NCI-H2227 (cell line): Measurements from ENCODE around the gene VEPH1.

Experiments
- DNase-seq: peaks from one replicate; lab custom pipeline; 2025; ENCODE audit not compliant: unreplicated experiment; lab: John Stamatoyannopoulos, UW

The VEPH1 gene

DNA sequence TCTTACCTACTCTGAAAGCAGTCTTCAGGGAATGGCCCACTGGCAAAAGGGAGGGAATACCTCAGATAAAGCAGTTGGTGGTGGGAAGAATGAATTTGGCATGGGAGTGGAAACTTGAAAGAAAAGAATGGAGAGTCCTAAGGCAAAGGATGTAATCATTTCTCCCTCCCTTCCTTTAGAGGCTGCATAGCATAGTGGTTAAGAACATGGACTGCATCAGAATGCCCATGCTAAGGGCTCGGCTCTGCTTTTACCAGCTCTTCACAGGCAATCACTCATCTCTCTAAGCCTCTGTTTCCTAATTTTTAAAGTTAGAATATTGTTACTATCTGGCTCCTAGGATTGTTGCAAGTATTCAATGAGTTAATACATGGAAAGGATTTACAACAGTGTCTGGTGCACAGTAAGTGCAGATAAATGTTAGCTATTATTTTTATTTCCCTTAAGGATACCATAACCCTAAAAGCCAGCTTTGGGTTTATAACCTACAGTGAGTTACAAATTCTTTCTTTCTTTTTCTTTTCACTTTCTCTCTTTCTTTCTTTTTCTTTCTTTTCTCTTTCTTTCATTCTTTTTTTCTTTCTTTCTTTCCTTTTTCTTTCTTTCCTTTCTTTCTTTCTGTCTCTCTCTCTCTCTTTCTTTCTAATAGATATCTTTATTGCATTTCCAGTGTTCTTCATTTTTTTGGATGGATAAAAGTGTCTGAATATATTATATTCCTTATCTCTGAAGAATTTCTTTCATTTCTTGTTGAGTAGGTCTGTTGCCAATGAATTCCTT lies 23.6 kb downstream of the VEPH1 start:
- DNase-seq = no peak

DNA sequence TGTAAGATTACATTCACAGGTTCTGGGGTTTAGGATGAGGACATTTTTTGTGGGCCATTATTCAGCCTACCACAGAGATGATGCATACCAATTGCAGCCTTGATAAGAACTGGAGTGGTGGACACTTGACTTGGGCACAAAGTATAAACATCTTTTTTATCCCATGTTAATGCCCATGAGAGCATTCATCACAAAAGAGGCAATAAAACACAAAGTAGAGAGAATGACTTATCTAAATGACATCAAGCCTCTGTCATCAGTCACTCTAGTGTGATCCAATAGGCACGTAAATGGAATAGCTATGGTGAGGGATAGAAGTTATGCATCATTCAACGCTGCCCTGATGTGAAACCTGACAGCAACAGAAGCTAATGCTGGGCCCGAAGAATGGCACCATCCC lies 25.8 kb downstream of the VEPH1 start:
- no peak for DNase-seq

DNA sequence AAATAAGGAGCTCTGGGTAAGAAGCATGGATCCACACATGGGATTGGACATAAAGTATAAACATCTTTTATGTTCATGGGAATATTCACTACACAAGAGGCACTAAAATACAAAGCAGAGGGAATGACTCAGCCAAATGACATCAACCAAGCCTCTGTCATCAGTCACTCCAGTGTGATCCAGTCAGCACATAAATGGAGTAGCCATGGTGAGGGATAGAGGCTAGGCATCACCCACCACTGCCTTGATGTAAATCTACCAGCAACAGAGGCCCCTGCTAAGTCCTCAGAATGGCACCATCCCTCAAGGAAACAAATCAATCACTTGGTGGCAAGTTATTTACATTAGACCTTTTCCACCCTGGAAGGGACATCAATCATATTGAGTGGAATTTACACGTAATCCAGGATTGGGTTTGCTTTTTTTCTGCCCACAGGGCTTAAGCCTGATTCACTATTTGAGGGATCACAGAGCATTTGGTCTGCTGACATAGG lies 27.2 kb downstream of the VEPH1 start:
- no peak for DNase-seq

DNA sequence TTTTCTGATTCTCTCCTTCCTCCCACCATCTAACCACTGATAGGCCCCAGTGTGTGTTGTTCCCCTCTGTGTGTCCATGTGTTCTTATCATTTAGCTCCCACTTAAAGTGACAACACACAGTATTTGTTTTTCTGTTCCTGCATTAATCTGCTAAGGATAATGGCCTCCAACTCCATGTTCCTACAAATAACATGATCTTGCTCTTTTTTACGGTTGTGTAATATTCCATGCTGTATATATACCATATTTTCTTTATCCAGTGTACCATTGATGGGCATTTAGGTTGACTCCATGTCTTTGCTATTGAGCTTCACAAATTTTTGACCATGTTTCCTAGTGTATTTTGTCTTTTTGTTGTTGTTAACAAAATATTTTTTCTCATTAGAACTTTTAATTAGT lies 30.6 kb downstream of the VEPH1 start:
- no peak for DNase-seq

DNA sequence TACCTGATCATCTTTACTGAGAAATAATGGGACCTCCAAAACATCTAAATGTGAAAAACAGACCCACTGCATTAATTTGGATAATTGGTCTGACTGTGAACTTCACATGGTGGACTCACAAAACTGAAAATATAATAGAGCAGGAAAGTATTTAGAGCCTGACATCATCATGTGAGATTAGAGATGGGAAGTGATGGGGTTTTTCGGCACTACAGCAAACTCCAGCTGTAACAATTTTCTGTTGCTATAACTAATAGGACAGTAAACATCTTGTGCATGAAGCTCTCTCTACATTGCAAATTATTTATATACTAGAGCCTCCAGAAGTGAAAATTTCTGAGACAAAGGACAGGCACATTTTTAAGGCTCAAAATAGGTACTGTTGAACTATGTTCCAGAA lies 32.2 kb downstream of the VEPH1 start:
- no peak for DNase-seq

DNA sequence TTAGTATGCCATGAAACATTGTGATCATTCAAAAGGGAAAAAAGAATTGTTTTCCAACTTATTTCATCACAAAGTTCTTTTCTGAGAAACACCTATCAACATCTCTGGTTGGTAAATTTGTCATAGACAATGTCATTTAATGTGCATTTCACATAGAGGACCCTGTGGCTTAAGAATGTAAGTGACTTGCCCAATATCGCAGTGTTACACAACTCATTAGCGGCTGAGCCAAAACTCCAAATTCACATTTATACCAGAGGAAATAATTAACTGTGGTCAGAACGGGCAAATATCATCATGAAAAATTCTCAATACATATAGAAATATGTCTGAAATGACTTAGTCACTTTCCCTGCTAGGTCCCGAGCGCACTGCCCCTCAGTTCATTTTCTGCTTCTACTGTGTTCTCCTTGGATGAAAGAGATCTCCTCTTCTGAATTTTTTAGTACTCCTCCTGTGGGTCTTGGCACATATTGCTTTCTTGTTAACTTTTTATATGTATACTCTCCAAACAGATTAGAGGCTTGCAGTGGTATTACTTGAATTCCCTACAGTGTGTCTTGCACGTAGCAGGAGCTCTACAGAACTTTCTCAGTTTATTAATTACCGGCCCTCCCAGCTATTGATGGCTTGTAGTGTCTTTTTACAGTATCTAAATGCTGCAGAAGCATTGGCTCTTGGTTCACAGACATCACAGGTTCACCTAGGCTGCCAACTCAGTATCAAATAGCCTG lies 33.5 kb downstream of the VEPH1 start:
- no peak for DNase-seq

DNA sequence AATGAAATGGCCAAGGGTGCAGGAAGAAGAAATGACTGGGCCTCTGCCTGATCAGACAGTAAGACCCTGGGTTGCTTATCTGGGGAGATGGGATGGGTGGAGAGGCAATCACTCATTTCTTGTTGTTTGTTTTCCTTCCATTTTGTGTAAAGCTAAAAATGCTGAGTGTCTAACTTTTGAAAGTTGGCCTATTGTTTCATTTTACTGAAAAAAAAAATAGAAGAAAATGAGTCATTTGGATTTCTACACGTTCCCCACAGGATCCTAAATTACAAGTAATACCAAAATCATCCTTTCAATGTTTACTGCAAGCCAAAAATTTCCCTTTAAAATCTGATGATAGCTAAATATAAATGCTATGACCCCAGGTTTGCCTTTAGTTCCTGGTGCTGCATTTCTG lies 36.0 kb downstream of the VEPH1 start:
- DNase-seq = no peak

DNA sequence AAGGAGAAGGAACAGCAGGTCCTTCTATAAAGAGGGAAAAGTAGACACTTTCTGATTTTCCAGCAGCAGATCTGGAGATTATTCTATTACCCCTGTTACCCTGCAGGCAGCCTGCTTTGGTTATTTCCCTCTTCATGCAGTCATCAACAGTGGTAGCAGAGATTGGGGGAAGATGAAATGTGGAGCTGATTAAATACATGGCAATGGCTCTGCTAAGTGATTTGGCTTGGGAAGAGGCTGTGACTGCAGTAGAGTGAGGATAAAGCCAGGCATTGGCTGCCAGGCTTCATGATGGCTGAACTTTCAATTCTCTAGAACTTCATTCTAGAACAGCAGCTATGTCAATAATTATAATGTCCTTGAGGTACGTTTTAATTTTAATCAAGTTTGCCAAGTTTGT lies 37.5 kb downstream of the VEPH1 start:
- DNase-seq = no peak

DNA sequence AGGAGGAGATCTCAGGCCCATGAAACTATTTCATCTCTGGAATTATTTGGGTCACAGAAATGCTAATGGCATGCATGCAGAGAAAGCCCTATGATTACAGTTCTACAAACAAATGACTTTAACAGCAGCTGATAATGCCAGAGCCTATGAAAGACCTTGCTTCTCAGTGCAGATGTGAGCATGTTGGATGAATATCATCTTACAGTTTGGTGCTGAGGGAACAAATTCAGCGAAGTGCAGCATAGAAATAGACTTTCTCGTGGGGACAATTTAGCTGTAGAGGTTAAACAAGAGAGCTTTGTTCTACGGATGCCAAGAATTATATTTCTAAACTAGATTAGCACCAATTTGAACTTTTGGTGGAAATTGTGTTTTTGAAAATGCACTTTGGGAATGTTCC lies 38.9 kb downstream of the VEPH1 start:
- no peak for DNase-seq

DNA sequence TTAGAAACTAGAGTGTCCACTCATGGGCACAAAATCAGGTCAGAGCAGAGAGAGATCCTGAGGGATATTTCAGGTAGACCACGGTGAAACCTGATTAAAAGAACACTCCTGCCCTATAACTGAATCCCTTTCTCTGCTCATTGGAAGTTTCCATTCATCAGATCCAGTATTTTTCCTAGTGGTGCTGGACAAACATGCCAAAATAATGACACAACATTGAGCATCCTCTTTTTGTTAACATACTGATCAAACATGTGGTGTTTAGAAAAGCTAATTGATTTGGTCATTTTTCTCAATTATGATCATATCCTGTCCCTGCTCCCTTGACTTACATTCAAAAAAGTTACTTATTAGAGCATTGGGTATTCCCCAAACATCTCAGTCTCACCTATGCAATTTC lies 39.4 kb downstream of the VEPH1 start:
- no peak for DNase-seq

DNA sequence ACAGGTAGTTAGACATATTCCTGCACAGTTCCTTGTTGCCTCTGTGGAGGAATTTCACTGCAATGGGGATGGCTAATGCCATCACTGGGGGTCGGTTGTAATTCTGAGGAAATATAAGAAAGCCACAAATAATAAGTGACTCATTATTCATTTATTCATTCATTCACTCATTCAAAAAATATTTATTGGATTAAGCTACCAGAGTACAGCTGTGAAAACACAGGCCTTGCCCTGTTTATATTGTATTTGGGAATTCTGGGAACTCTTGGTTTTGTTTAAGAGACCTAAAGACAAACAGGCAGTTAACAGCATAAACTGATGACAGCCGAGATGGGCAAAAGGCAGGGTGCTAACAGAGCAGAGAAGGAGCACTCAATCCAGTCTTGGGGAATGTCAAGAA lies 43.0 kb downstream of the VEPH1 start:
- DNase-seq = no peak

DNA sequence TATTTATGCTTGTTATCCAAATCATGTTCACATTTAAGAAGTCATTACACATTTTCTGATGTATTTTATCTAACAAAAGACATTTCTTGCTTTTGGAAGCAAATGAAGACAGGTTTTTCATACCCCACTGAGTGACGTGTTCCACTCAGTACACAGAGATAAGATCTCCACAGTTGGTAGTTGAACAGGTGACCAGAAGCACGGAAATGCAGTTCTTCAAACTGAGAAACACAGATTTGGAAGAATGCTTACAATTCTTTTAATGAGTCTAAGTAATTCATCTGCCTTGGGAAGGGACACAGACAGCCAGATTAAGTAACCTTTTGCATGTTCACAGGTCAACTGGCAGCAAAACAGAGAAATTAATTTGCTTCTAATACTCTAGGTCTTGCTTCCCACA lies 43.5 kb downstream of the VEPH1 start:
- DNase-seq = no peak

DNA sequence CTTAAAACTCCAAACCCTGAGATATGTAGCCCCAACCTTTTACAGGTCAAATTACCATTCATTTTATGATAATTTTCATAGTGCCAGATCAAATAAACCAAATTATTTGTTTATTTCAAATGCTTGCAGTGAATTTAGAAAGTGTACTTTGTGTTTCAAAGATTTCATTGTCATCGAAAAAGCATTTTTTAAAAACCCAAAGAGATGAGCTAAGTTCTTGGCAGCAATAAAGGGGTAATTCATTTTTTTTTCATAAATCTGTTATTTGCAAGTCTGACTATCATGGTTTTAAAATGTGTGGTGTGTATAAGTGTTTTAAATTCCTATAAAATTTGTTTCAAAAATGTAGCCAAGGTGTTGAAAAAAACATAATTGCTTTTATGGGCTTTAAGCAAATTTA lies 49.4 kb downstream of the VEPH1 start:
- DNase-seq = no peak

DNA sequence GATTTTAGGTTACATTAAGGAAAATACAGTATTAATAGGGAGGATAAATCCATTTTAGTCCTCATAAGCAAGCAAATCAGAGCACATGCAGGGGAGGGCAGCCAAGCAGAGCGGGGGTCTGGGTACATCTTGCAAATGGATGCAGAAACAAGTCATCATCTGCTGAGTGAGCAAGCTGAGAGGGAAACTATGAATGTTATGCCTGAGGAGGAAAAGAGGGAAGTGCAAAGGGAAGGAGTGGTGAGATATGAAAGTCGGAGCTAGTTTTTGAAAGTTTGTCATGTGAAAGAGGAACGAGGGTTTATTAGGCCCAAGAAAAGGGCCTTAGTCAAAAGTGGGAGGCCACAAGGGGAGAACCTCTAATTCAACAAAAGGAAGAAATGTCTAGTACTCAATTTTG lies 51.1 kb downstream of the VEPH1 start:
- DNase-seq = no peak

DNA sequence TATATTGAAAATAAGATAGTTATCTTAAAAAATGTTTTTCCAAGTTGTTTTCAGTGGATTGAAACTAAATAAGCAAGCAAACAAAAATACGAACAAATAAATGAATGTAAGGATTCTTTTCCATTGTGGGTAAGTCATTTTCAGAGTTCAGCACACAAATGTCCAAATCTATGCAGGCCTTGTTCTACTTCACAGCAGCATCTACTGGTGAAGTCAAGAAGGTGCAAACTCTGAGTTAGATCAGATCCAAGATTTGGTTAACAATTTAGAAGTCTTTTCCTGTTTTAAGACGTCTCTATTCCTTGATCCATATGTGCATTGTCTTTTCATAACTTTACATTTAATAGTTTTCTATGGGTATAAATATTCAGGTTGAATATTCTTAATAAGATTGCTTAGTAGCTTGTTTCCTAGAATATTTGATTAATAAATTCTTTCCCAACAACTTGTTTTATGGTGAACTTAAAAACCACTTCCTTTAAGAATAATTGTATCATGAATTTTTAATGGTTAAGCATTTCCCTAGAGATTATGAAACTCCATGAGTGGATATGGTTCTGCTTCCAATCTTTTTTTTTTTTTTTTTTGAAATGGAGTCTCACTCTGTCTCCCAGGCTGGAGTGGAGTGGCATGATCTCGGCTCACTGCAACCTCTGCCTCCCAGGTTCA lies 56.1 kb downstream of the VEPH1 start:
- no peak for DNase-seq

DNA sequence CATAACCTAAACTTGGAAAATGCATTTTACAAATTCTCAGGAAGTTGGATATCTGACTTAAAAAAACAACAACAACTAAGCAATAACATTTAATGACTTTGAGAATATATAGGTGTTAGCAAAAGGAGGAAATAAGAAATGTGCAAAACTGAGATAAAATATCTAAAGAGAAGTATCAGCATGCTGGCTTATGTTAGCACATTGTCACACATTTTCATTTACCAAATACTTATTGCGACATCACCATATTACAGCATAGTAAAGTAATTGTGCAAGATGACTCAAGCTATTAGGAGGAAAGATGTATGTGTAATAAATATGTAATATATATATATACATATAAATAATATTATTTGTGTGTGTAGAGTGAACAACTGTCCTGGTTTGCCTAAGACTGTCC lies 57.4 kb downstream of the VEPH1 start:
- no peak for DNase-seq

DNA sequence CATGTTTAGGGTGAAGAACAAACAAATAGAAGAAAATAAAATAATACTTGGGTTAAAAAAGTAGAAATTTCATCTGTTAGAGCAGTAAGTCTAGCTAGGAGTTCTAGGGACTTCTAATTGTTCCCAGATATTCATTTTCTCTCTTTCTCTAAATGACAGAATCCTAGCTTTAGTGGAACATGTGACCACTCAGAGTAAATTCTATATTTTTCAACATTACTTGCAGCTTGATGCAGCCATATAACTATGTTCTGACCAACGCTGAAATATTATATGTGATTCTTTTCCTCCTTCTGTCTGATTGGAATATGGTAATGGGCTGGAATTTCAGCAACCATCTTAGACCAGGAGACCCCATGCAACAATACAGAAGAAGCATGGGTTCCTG lies 58.4 kb downstream of the VEPH1 start:
- no peak for DNase-seq

DNA sequence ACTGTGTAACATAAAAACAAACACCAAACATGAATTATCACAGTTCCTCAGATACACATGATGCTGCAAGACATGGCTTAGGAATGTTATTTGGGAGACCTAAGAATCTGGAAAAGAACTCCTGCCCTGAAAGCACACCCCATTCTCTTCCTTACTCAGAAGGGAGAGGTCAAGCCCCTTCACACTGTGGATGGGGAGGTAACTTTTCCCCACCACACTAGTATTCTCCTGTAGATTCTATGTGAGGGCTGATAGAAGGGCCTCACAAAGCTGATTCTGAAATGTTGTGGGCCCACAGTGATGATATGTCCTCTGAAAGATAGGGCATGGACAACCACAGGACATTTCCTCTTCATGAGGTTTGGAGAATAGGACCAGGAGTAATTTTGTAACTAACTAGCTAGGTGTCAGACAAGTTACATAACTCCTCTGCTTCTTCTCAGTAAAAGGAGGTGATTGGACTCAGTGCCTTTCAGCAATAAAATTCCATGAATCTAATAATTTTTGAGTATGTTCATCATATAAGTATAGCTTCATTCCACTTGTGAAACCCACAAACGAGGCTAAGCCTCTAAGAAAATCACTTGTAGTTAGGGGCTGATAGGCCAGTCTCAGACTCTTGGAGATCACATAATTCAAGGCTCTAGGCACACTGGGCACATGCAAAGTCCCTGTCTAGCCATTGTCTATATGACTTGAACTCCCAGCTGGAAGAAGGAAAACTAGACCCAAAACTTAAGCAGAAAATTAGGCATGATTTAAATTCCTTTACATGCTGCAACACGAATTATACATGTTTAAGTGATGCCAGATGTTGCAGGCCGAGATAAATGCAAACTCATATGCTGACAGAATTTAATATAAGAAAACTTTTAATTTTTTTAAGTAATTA lies 59.1 kb downstream of the VEPH1 start:
- no peak for DNase-seq

DNA sequence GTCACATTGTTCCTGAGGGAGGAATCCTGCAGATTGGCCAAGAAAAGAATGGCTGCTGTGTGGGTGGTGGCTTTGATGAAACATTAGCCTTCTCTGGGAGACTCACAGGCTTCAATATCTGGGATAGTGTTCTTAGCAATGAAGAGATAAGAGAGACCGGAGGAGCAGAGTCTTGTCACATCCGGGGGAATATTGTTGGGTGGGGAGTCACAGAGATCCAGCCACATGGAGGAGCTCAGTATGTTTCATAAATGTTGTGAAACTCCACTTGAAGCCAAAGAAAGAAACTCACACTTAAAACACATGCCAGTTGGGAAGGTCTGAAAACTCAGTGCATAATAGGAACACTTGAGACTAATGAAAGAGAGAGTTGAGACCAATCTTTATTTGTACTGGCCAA lies 60.5 kb downstream of the VEPH1 start:
- no peak for DNase-seq

DNA sequence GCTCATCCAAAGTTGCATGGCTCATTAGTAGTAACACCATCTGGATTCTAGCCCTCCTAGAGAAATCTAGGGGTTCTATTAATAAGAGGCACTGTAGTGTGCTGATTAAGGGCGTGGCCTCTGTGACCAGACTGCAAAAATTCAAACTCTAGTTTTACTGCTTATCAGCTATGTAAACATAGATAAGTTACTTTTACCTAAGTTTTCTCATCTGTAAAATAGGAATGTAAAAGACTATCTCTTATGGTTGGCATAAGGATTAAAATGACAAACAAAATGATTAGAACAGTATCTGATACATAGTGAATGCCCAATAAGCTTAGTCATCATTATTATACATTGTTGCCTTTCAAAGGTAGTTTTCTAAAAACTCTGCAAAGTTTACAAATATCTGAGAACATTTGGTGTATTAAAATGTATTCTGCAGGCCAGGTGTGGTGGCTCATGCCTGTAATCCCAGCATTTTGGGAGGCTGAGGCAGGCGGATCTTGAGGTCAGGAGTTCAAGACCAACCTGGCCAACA lies 62.1 kb downstream of the VEPH1 start:
- DNase-seq = no peak

DNA sequence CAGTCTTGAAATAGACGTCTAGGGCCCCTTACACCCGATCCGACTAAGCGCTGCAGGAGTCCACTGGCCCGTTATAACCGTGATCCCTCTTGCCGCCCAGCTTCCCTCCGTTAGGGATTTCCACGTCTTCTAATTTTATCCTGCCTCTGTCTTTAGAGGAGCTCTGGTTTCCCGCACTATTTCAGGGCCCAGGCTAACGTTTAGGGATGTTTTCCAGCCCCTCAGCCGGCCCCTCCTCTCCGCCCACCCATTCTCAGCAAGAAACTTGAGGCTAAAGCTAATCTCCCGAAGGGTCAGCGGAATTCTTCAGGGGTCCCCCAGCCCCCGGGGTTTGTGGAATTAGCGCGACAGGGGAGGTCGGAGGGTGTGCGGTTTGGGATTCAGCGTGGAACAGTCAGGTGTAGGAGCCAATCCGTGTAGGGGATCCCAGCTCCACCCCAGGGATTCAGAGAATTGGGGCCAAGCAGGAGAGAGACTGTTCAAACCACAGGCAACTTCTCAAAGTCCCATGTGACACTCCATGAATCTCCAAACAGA lies 65.0 kb downstream of the VEPH1 start:
- DNase-seq = no peak
